Neutrophil (primary cell): ENCODE data around the gene SIGLEC11.

Source experiments
- H3K27ac ChIP-seq: fragments of 200-600 bp; sonication (generic); 2 replicates; pipeline ENCODE4 v1.5.1; 2016; ENCODE audit warnings: mild to moderate bottlenecking, moderate library complexity
- H3K27me3 ChIP-seq: fragments of 200-600 bp; sonication (generic); 2 replicates; pipeline ENCODE4 v1.6.0; 2016; ENCODE audit warnings: mild to moderate bottlenecking
- H3K36me3 ChIP-seq: fragments of 200-600 bp; sonication (generic); 2 replicates; pipeline ENCODE4 v1.5.1; 2017
- H3K4me1 ChIP-seq, 2 experiments: fragments of 200-600 bp in 1 of 2; sonication (generic) in 1 of 2; 1 replicate in 1 of 2; 2 replicates in 1 of 2; pipeline versions ENCODE4 v1.5.1 to v1.6.1; 2013 to 2016; ENCODE audit warnings: low read depth in 1 of 2, low read length in 1 of 2, mild to moderate bottlenecking in 1 of 2, moderate library complexity in 1 of 2; ENCODE audit not compliant: control insufficient read depth in 1 of 2, insufficient read depth in 1 of 2
- H3K4me3 ChIP-seq, 2 experiments: fragments of 200-600 bp in 1 of 2; sonication (generic) in 1 of 2; 1 replicate in 1 of 2; 2 replicates in 1 of 2; pipeline ENCODE4 v1.5.1; 2013 to 2016; ENCODE audit warnings: low read depth in 1 of 2, low read length in 1 of 2, mild to moderate bottlenecking in 1 of 2, moderate library complexity in 1 of 2
- H3K9me3 ChIP-seq: fragments of 200-600 bp; sonication (generic); 2 replicates; pipeline ENCODE4 v1.5.1; 2016
- CTCF ChIP-seq: fragments of 200-600 bp; sonication (generic); IDR thresholded peaks from 2 replicates; pipeline ENCODE4 v1.5.1; 2016; ENCODE audit warnings: antibody characterized with exemption

Gene SIGLEC11

GRCh38 chr19:49921871-49922795 lies 38.8 kb downstream of the SIGLEC11 start:
- Histone ChIP-seq H3K4me3 (no peak overlapping the region), H3K27me3 (no peaks in the 10 kb centered on the region), H3K36me3 (peaks cover 42% of the 10 kb centered on the region), H3K4me1 (peaks cover 11 to 14% of the 10 kb centered on the region in 2 experiments), H3K9me3 (no peaks in the 10 kb centered on the region), H3K27ac (no peak overlapping the region)
- TF ChIP-seq CTCF, result no peak

- H3K4me3 ChIP-seq, result no peak overlapping the region
- no peak overlapping the region for H3K27ac ChIP-seq
- TF ChIP-seq CTCF, result no peak
- no peaks in the 10 kb centered on the region for H3K9me3 ChIP-seq
- peaks cover 17 to 18% of the 10 kb centered on the region in 2 experiments for H3K4me1 ChIP-seq
- H3K36me3 ChIP-seq, result peaks cover 42% of the 10 kb centered on the region
- no peaks in the 10 kb centered on the region for H3K27me3 ChIP-seq
These were observed 40.2 kb downstream of the SIGLEC11 start for GRCh38 chr19:49920624-49921363.

- peaks cover 38% of the 10 kb centered on the region for H3K36me3 ChIP-seq
- peak overlapping the region; percentile 70 for H3K27ac ChIP-seq
- H3K9me3 ChIP-seq, result no peaks in the 10 kb centered on the region
- peaks cover 17 to 18% of the 10 kb centered on the region in 2 experiments for H3K4me1 ChIP-seq
- no peak overlapping the region for H3K4me3 ChIP-seq
- no peaks in the 10 kb centered on the region for H3K27me3 ChIP-seq
- no peak for TF ChIP-seq CTCF
These were observed 42.9 kb downstream of the SIGLEC11 start for GRCh38 chr19:49918089-49918488.

GRCh38 chr19:49916839-49917733 lies 43.9 kb downstream of the SIGLEC11 start:
- Histone ChIP-seq H3K27ac (peak overlapping the region; percentile 70), H3K9me3 (no peaks in the 10 kb centered on the region), H3K36me3 (peaks cover 36% of the 10 kb centered on the region), H3K4me3 (no peak overlapping the region), H3K4me1 (peaks cover 17 to 18% of the 10 kb centered on the region in 2 experiments), H3K27me3 (no peaks in the 10 kb centered on the region)
- no peak for TF ChIP-seq CTCF

- Histone ChIP-seq H3K36me3 (peaks cover 20% of the 10 kb centered on the region), H3K27ac (no peak overlapping the region), H3K27me3 (no peaks in the 10 kb centered on the region), H3K4me1 (peaks cover 27 to 29% of the 10 kb centered on the region in 2 experiments), H3K4me3 (no peak overlapping the region), H3K9me3 (no peaks in the 10 kb centered on the region)
- no peak for TF ChIP-seq CTCF
These were observed 45.7 kb downstream of the SIGLEC11 start for GRCh38 chr19:49915271-49915670.
